HepG2 (cell line): ENCODE results near the gene TUBGCP4. TPM values are rescaled to one million over a fixed set of nuclear protein-coding genes. Genes with fewer than 3 reads are reported as not detected.

Experiments used
- ATF7 ChIP-seq, 2 experiments: fragments of 450-650 bp in 1 of 2; sonication (generic) in 1 of 2; formaldehyde crosslinking in 1 of 2; IDR thresholded peaks; 2 replicates each; pipeline versions ENCODE4 v1.4.0 to v1.6.1; 2016 to 2020; ENCODE audit warnings: antibody characterized with exemption in 1 of 2, mild to moderate bottlenecking in 1 of 2, missing genetic modification reagents in 1 of 2
- CREB1 ChIP-seq, 2 experiments: fragments of 450-650 bp in 1 of 2; IDR thresholded peaks; 2 replicates each; pipeline ENCODE4 v1.6.1; 2016 to 2017; ENCODE audit warnings: control low read depth in 1 of 2, mild to moderate bottlenecking in 1 of 2, missing compliant biosample characterization in 1 of 2, missing genetic modification characterization in 1 of 2
- FOSL2 ChIP-seq: sonication (generic); formaldehyde crosslinking; IDR thresholded peaks from 2 replicates; pipeline ENCODE4 v1.4.0; 2020; ENCODE audit warnings: missing genetic modification reagents
- FOXP4 ChIP-seq: sonication (generic); formaldehyde crosslinking; IDR thresholded peaks from 2 replicates; pipeline ENCODE4 v1.4.0; 2020; ENCODE audit warnings: missing genetic modification reagents
- GATAD2A ChIP-seq: IDR thresholded peaks from 2 replicates; pipeline ENCODE4 v1.6.1; 2016
- IKZF4 ChIP-seq: sonication (generic); formaldehyde crosslinking; IDR thresholded peaks from 2 replicates; pipeline ENCODE4 v1.5.1; 2020; ENCODE audit warnings: borderline replicate concordance, mild to moderate bottlenecking, low read depth, missing genetic modification reagents; ENCODE audit errors: not compliant biosample characterization
- NFE2 ChIP-seq: sonication (generic); formaldehyde crosslinking; IDR thresholded peaks from 2 replicates; pipeline ENCODE4 v1.4.0; 2020; ENCODE audit warnings: missing genetic modification reagents
- PAXIP1 ChIP-seq: sonication (generic); formaldehyde crosslinking; conservative IDR thresholded peaks from 2 replicates; pipeline ENCODE4 v1.4.0; 2020; ENCODE audit warnings: mild to moderate bottlenecking, missing genetic modification reagents, moderate library complexity
- SMC3 ChIP-seq: IDR thresholded peaks from 2 replicates; pipeline ENCODE4 v1.6.1; 2011; ENCODE audit warnings: low read length, improper control_type of control experiment
- SP2 ChIP-seq: sonication (generic); formaldehyde crosslinking; IDR thresholded peaks from 2 replicates; pipeline ENCODE4 v1.5.1; 2020; ENCODE audit warnings: mild to moderate bottlenecking, missing genetic modification reagents
- SP5 ChIP-seq: IDR thresholded peaks from 2 replicates; pipeline ENCODE4 v1.6.1; 2016; ENCODE audit warnings: low read depth, borderline replicate concordance
- STAG1 ChIP-seq: sonication (generic); formaldehyde crosslinking; IDR thresholded peaks from 2 replicates; pipeline ENCODE4 v1.4.0; 2020; ENCODE audit warnings: missing genetic modification reagents
- YEATS2 ChIP-seq: sonication (generic); formaldehyde crosslinking; IDR thresholded peaks from 2 replicates; pipeline ENCODE4 v1.4.0; 2020; ENCODE audit warnings: missing genetic modification reagents, borderline replicate concordance
- ZBTB33 ChIP-seq: sonication (generic); formaldehyde crosslinking; IDR thresholded peaks from 2 replicates; pipeline ENCODE4 v1.4.0; 2020; ENCODE audit warnings: missing genetic modification reagents
- ZNF230 ChIP-seq: sonication (generic); formaldehyde crosslinking; IDR thresholded peaks from 2 replicates; pipeline ENCODE4 v1.4.0; 2020; ENCODE audit warnings: mild to moderate bottlenecking, missing genetic modification reagents
- ZNF263 ChIP-seq: sonication (generic); formaldehyde crosslinking; IDR thresholded peaks from 2 replicates; pipeline ENCODE4 v1.4.0; 2020; ENCODE audit warnings: missing genetic modification reagents
- ZNF687 ChIP-seq: sonication (generic); formaldehyde crosslinking; IDR thresholded peaks from 2 replicates; pipeline ENCODE4 v1.5.1; 2020; ENCODE audit warnings: mild to moderate bottlenecking, missing genetic modification reagents, moderate library complexity
- polyA plus RNA-seq, 8 experiments: library from polyadenylated mRNA; depleted of rRNA in 3 of 8; stranded (reverse) in 7 of 8; unstranded in 1 of 8; fragments of >200 nt; fragmentation: Illumina TruSeq in 4 of 8; extraction: Trizol in 4 of 8; gene quantifications; 2 replicates each; pipeline versions ENCODE4 v1.2.1 to v1.2.3, GENCODE V29; 2011 to 2016; ENCODE audit warnings: low read depth in 4 of 8, missing spikeins in 1 of 8, mixed read lengths in 1 of 8; ENCODE audit not compliant: insufficient read depth in 1 of 8
- total RNA-seq, 5 experiments: library from RNA; depleted of rRNA; stranded (reverse); fragments of >200 nt; fragmentation: Illumina TruSeq; extraction: Trizol; gene quantifications; 2 replicates each; pipeline ENCODE4 v1.2.3, GENCODE V29; 2016; ENCODE audit warnings: low read depth in 1 of 5

Gene TUBGCP4
- total and polyA plus RNA-seq, 2 of the 13 experiments (the other 11 are each of a cell fraction or from before 2014, with no cell fraction given): 15.0 to 20.5 TPM

GRCh38 chr15:43440721-43441281 lies 69.9 kb downstream of the TUBGCP4 start (continued):
- TF ChIP-seq ZBTB33 (CRISPR knock-in tag) (0 out of 2 replicates have a peak, but pooled peaks have one; percentile 7), FOSL2 (CRISPR knock-in tag) (peak; percentile 96), FOXP4 (CRISPR knock-in tag) (no peak), YEATS2 (peak; percentile 21; the same call in 1 of the 2 replicates), ZNF263 (no peak), ATF7 (IDR thresholded peaks at IDR 0.05) (peak; percentile 60), ATF7 (CRISPR knock-in tag; IDR thresholded peaks at IDR 0.05) (no peak), ZNF687 (CRISPR knock-in tag) (no peak), NFE2 (CRISPR knock-in tag) (peak; percentile 95), PAXIP1 (no peak), GATAD2A (CRISPR knock-in tag) (peak; percentile 60; the same call in 1 of the 2 replicates), SP5 (no peak), STAG1 (peak; percentile 72), SP2 (CRISPR knock-in tag) (no peak), CREB1 (IDR thresholded peaks at IDR 0.05) (peak; percentile 56), CREB1 (CRISPR knock-in tag; IDR thresholded peaks at IDR 0.05) (no peak), SMC3 (peak; percentile 65; the same call in 1 of the 2 replicates), IKZF4 (CRISPR knock-in tag) (no peak), ZNF230 (no peak)
